Activated B cell treated with CpG ODN at 0.5 μM for 24 hours (primary cell): ENCODE results near the gene TGFBR1. TPM values are rescaled to one million over a fixed set of nuclear protein-coding genes. Genes with fewer than 3 reads are reported as not detected.

ENCODE experiments used
- ATAC-seq: fragments of 200-7000 bp; cut with Tn5 transposase; one replicate; pipeline ENCODE4 v1.10.0; 2021; ENCODE audit warnings: low read depth, mild to moderate bottlenecking, moderate library complexity
- CTCF ChIA-PET: fragments of 350-600 bp; sonication (Branson Sonifier 250); formaldehyde crosslinking; loops from one replicate; lab custom pipeline; 2021; ENCODE audit warnings: antibody characterized with exemption; lab: Charles Lee
- POLR2A ChIA-PET: fragments of 350-600 bp; sonication (Branson Sonifier 250); formaldehyde crosslinking; loops from one replicate; lab custom pipeline; 2021; ENCODE audit warnings: antibody characterized with exemption; lab: Charles Lee
- DNase-seq: peaks from one replicate; pipeline ENCODE4 v3.0.0; 2022
- H3K27ac Mint-ChIP-seq: one replicate; pipeline ENCODE4 v1.8.0; 2020; ENCODE audit warnings: mixed read lengths
- H3K27me3 Mint-ChIP-seq: one replicate; pipeline ENCODE4 v1.8.0; 2021; ENCODE audit warnings: mixed read lengths
- H3K36me3 Mint-ChIP-seq: one replicate; pipeline ENCODE4 v1.8.0; 2021; ENCODE audit warnings: low read depth, mixed read lengths
- H3K4me1 Mint-ChIP-seq: one replicate; pipeline ENCODE4 v1.8.0; 2021; ENCODE audit warnings: mixed read lengths
- H3K4me3 Mint-ChIP-seq: one replicate; pipeline ENCODE4 v1.8.0; 2020; ENCODE audit warnings: mild to moderate bottlenecking, mixed read lengths
- H3K9me3 Mint-ChIP-seq: one replicate; pipeline ENCODE4 v1.8.0; 2020; ENCODE audit warnings: mixed read lengths
- CTCF ChIP-seq: fragments of 200-600 bp; IDR thresholded peaks from one replicate; pipeline ENCODE4 v1.8.0; 2022; ENCODE audit warnings: antibody characterized with exemption, mild to moderate bottlenecking
- intact Hi-C: fragments of 100-400 bp; cut with micrococcal nuclease; formaldehyde crosslinking; loops from one replicate; pipeline ENCODE4 v1.15.1; 2024
- total RNA-seq: library from RNA; stranded (reverse); gene quantifications from 2 replicates; pipeline ENCODE4 v1.2.3, GENCODE V29; 2022

Gene TGFBR1
- 53.5 and 65.3 TPM in 2 replicates for total RNA-seq

- Mint-ChIP-seq H3K4me1 (peaks cover 50% of the 10 kb centered on the region), H3K27ac (peak within 1 kb of the TSS; percentile 83), H3K36me3 (no peaks in the 10 kb centered on the region), H3K4me3 (peak within 1 kb of the TSS; percentile 89), H3K9me3 (peaks cover 3% of the 10 kb centered on the region), H3K27me3 (no peaks in the 10 kb centered on the region)
- ChIA-PET CTCF (interaction anchor here (1.0 to 2.1 kb wide), 8 partner anchors 14 to 107 kb away, joined by 3 to 15 read pairs (median 6); no protein-coding TSS in a partner anchor), POLR2A (interaction anchor here (0.6 to 4.8 kb wide), 19 partner anchors 9 to 718 kb away, joined by 3 to 54 read pairs (median 5); no protein-coding TSS in a partner anchor)
- no peak for TF ChIP-seq CTCF
- ATAC-seq (peak; percentile 85), DNase-seq (peak; percentile 98)
- intact Hi-C loops: loop anchor here (1.0 to 5.0 kb wide), 8 partner anchors 26 to 802 kb away; partner anchors contain the start of genes ALG2, SEC61B and STX17
Measured at GRCh38 chr9:99104459-99105151, at the start of gene TGFBR1. TSS of gene TGFBR1 (plus strand) at chr9:99105113. CDS start at chr9:99105206, 93 bp downstream.

GRCh38 chr9:99055384-99055783 is 49.5 kb upstream of the TGFBR1 start:
- Mint-ChIP-seq H3K4me3 (no peak overlapping the region), H3K36me3 (no peaks in the 10 kb centered on the region), H3K4me1 (peaks cover 72% of the 10 kb centered on the region), H3K27me3 (no peaks in the 10 kb centered on the region), H3K9me3 (no peaks in the 10 kb centered on the region), H3K27ac (no peak overlapping the region)
- CTCF ChIA-PET: interaction anchor here (0.8 to 1.2 kb wide), 3 partner anchors 56 to 769 kb away, joined by 3 read pairs; no protein-coding TSS in a partner anchor
- POLR2A ChIA-PET: no interaction called here
- DNase-seq (no peak), ATAC-seq (no peak)
- intact Hi-C loops: loop anchor here (5.0 kb wide), 1 partner anchor 127 kb away; no protein-coding TSS in a partner anchor
- TF ChIP-seq CTCF: no peak

- Mint-ChIP-seq H3K4me1 (peaks cover 79% of the 10 kb centered on the region), H3K27ac (no peak overlapping the region), H3K9me3 (no peaks in the 10 kb centered on the region), H3K36me3 (no peaks in the 10 kb centered on the region), H3K4me3 (no peak overlapping the region), H3K27me3 (no peaks in the 10 kb centered on the region)
- no peak for DNase-seq
- TF ChIP-seq CTCF: no peak
- intact Hi-C loops: loop anchor here (5.0 kb wide), 1 partner anchor 126 kb away; no protein-coding TSS in a partner anchor
- POLR2A ChIA-PET: no interaction called here
- CTCF ChIA-PET: interaction anchor here (1.2 kb wide), 2 partner anchors 57 to 769 kb away, joined by 3 read pairs; no protein-coding TSS in a partner anchor
- ATAC-seq: no peak
Measured at GRCh38 chr9:99056186-99056585, 48.7 kb upstream of the TGFBR1 start.

GRCh38 chr9:99056886-99057664 is 47.8 kb upstream of the TGFBR1 start:
- H3K27me3 Mint-ChIP-seq: no peaks in the 10 kb centered on the region
- peaks cover 80% of the 10 kb centered on the region for H3K4me1 Mint-ChIP-seq
- no peak for TF ChIP-seq CTCF
- no peaks in the 10 kb centered on the region for H3K36me3 Mint-ChIP-seq
- peak; percentile 26 for ATAC-seq
- no peaks in the 10 kb centered on the region for H3K9me3 Mint-ChIP-seq
- DNase-seq: no peak
- peak overlapping the region; percentile 94 for H3K27ac Mint-ChIP-seq
- ChIA-PET POLR2A (interaction anchor here (0.9 to 3.2 kb wide), 10 partner anchors 9 to 85 kb away, joined by 3 to 54 read pairs (median 5); partner anchors contain the start of gene TGFBR1), CTCF (interaction anchor here (1.5 to 2.9 kb wide), 3 partner anchors 56 to 83 kb away, joined by 6 to 22 read pairs (median 6); no protein-coding TSS in a partner anchor)
- H3K4me3 Mint-ChIP-seq: peak overlapping the region; percentile 24
- intact Hi-C loops: loop anchor here (1.0 to 5.0 kb wide), 2 partner anchors 18 to 125 kb away; no protein-coding TSS in a partner anchor
